Measurements from ENCODE around the gene KCNH8.

GRCh38 chr3:19399836-19400235 lies 251.5 kb downstream of the KCNH8 start:
- TF ChIP-seq CTCF (IDR thresholded peaks at IDR 0.05): no peak
- no peak for TF ChIP-seq POLR2A (IDR thresholded peaks at IDR 0.05)
